Measurements from ENCODE around the gene FLT3. TPM values are rescaled to one million over a fixed set of nuclear protein-coding genes. Genes with fewer than 3 reads are reported as not detected.
"Not testable (repeated sequence)": the region's sequence is repeated elsewhere in the genome, so short reads cannot be mapped to it uniquely, and the experiment has no call there.

Gene FLT3
- total RNA-seq, 1 donor from 2014 or later, result 0.58 TPM

DNA sequence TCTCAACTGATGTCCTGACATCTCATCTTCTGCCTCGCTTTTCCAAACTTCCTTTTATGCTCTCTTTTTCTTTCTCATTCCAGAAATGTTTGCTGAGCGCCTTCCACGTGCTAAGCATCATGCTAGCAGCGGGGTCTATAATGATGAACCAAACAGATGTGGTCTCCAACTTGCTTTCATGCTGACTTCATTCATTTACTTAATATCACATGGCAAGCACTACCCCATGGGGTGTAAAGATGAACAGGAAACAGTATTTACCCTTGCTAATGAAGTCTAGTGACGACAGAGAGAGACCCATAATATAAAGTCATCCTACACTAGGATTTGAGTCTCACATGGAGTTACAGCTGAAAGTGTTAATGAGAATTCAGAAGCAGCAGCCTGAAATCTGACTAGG, 90.3 kb downstream of the FLT3 start:
- Mint-ChIP-seq H3K27ac (no peak overlapping the region), H3K4me3 (no peak overlapping the region), H3K9me3 (no peaks in the 10 kb centered on the region), H3K27me3 (ENCODE audit: low read depth) (peaks cover 17% of the 10 kb centered on the region), H3K4me1 (peaks cover 2% of the 10 kb centered on the region), H3K36me3 (no peaks in the 10 kb centered on the region)
- no peak for DNase-seq (ENCODE audit: low spot score in 2 of 2, unreplicated experiment in 2 of 2)
- TF ChIP-seq, protein P1, sequence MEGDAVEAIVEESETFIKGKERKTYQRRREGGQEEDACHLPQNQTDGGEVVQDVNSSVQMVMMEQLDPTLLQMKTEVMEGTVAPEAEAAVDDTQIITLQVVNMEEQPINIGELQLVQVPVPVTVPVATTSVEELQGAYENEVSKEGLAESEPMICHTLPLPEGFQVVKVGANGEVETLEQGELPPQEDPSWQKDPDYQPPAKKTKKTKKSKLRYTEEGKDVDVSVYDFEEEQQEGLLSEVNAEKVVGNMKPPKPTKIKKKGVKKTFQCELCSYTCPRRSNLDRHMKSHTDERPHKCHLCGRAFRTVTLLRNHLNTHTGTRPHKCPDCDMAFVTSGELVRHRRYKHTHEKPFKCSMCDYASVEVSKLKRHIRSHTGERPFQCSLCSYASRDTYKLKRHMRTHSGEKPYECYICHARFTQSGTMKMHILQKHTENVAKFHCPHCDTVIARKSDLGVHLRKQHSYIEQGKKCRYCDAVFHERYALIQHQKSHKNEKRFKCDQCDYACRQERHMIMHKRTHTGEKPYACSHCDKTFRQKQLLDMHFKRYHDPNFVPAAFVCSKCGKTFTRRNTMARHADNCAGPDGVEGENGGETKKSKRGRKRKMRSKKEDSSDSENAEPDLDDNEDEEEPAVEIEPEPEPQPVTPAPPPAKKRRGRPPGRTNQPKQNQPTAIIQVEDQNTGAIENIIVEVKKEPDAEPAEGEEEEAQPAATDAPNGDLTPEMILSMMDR (IDR thresholded peaks at IDR 0.05; ENCODE audit: unreplicated experiment), result no peak

DNA sequence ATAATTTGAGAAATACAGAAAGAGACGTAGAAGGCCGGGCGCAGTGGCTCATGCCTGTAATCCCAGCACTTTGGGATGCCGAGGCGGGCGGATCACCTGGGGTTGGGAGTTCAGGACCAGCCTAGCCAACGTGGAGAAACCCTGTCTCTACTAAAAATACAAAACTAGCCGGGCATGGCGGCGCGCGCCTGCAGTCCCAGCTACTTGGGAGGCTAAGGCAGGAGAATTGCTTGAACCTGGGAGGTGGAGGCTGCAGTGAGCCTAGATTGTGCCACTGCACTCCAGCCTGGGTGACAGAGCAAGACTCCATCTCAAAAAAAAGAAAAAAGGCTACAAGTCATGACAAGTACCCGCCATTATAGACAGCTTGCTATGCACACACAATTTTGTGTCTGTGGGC, 95.4 kb downstream of the FLT3 start:
- not testable (repeated sequence) for H3K9me3 Mint-ChIP-seq; DNase-seq (ENCODE audit: low spot score in 2 of 2, unreplicated experiment in 2 of 2); H3K4me3 Mint-ChIP-seq; H3K36me3 Mint-ChIP-seq; H3K27me3 Mint-ChIP-seq (ENCODE audit: low read depth); H3K27ac Mint-ChIP-seq
- peaks cover 14% of the 10 kb centered on the region for H3K4me1 Mint-ChIP-seq

DNA sequence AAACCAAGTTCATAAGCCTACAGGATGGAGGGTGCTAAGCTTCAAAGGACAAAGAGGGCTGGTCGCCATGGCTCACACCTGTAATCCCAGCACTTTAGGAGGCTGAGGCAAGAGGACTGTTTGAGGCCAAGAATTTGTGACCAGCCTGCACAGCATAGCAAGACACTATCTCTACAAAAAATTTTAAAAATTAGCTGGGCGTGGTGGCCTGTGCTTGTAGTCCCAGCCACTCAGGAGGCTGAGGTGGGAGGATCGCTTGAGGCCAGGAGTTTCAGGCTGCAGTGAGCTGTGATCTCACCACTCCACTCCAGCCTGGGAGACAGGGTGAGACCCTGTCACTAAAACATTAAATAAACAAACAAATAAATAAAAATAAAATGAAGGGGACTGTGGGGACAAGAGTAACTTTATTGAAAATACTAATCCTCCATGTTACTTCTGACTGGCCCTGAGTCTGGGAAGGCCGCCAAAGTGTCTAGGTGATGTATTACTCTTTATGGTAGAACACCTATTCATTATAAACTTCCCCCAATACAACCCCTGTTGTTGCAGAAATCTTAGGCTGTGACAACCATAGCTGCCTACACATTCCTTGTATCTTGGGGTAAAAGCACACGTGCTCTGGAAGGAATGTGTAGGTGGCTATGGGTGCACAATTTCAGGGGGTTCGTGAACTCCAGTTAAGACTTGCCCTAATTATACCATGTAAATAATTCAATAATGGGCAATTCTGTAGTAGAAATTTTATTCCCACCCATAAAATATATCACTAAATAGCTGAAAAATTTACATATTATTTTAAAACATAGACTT, 97.3 kb downstream of the FLT3 start:
- Mint-ChIP-seq H3K36me3 (no peaks in the 10 kb centered on the region), H3K9me3 (no peaks in the 10 kb centered on the region), H3K27ac (peak overlapping the region; percentile 50), H3K4me1 (peaks cover 14% of the 10 kb centered on the region), H3K4me3 (no peak overlapping the region), H3K27me3 (ENCODE audit: low read depth) (peaks cover 2% of the 10 kb centered on the region)
- no peak for DNase-seq (ENCODE audit: low spot score in 2 of 2, unreplicated experiment in 2 of 2)
- TF ChIP-seq, protein P1 (IDR thresholded peaks at IDR 0.05; ENCODE audit: unreplicated experiment), result no peak

DNA sequence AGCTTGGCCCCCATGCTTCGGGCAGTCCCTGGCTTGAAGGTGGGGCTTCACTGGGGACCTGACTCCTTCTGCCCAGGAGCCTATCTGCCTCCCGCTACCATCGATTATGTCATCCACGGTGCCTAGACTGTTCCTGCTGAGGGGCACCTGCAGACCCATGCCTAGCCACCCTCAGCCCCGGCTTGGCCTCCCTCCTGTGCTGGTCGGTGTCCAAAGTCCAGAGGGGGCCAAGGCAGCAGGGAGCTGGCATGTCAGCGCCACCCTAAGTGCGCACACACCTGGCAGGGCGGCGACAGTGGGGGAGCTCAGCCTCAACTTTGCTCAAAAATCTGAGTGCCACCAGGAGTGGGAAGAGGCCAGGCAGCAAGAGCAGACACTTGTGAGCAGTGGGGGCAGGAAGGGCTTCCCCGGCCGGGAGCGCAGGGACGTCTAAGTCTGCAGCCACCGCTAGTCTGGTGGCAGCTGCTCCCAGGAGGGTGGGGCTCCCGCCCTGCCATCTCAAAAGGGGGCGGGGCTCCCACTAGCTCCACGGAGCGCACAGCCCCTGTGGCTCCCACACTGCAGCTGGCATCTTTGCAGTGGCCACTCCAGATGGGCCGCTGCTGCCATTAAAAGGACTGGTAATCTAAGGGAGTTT, 98.4 kb downstream of the FLT3 start:
- DNase-seq (ENCODE audit: low spot score in 2 of 2, unreplicated experiment in 2 of 2), result no peak
- TF ChIP-seq, protein P1 (IDR thresholded peaks at IDR 0.05; ENCODE audit: unreplicated experiment), result no peak

DNA sequence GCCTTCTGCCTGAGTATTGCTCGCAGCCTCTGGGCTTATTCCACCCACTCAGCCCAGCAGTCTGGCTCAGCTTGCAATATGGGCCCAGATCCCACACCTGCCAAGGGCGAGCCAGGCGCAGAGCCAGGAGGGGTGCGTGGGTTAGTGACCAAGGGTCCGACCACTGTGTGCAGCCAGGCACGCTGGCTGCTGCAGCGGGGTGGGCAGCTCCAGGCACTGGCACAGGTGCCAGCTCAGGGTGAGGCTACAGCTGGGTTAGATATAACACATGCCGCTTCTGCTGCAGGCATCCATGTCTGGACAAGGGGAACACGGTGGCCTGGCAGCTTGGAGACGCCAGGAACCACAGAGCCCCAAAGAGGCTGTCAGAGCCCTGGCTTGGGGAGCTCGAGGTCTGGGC, 99.3 kb downstream of the FLT3 start:
- no peak overlapping the region for H3K4me3 Mint-ChIP-seq
- peaks cover 2% of the 10 kb centered on the region for H3K27me3 Mint-ChIP-seq (ENCODE audit: low read depth)
- H3K27ac Mint-ChIP-seq, result no peak overlapping the region
- no peaks in the 10 kb centered on the region for H3K9me3 Mint-ChIP-seq
- no peaks in the 10 kb centered on the region for H3K36me3 Mint-ChIP-seq
- DNase-seq (ENCODE audit: low spot score in 2 of 2, unreplicated experiment in 2 of 2), result no peak
- peaks cover 16% of the 10 kb centered on the region for H3K4me1 Mint-ChIP-seq
- TF ChIP-seq, protein P1 (IDR thresholded peaks at IDR 0.05; ENCODE audit: unreplicated experiment), result no peak

More for the DNA sequence above, 98.4 kb downstream of the FLT3 start:
- Mint-ChIP-seq H3K27ac (no peak overlapping the region), H3K9me3 (no peaks in the 10 kb centered on the region), H3K4me3 (no peak overlapping the region), H3K4me1 (peaks cover 16% of the 10 kb centered on the region), H3K27me3 (ENCODE audit: low read depth) (peaks cover 2% of the 10 kb centered on the region), H3K36me3 (no peaks in the 10 kb centered on the region)

DNA sequence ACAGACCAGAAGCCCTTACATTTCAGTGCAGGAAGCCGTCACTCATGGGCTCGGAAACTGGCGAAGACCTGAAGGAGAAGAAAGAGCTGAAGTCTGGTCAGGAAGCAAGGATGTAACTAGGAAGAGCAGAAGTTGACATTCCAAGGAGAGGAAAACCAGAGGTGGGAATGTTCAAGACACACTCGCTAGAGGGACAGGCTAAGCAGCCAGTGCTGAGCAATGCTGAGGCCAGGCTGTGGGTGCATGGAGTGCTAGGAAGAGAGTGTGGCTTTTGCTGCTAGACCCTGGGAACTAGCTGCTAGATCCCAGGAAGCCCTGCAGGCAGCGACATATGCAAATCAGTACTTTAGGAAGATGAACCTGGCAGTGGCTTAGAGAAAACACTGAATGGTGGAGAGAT, 99.8 kb downstream of the FLT3 start:
- no peak for DNase-seq (ENCODE audit: low spot score in 2 of 2, unreplicated experiment in 2 of 2)
- H3K36me3 Mint-ChIP-seq, result no peaks in the 10 kb centered on the region
- TF ChIP-seq, protein P1 (IDR thresholded peaks at IDR 0.05; ENCODE audit: unreplicated experiment), result no peak
- peak overlapping the region; percentile 65 for H3K27ac Mint-ChIP-seq
- H3K4me1 Mint-ChIP-seq, result peaks cover 16% of the 10 kb centered on the region
- peaks cover 2% of the 10 kb centered on the region for H3K27me3 Mint-ChIP-seq (ENCODE audit: low read depth)
- no peaks in the 10 kb centered on the region for H3K9me3 Mint-ChIP-seq
- no peak overlapping the region for H3K4me3 Mint-ChIP-seq
